Renal pelvis (tissue), 4 donors: ENCODE results near the gene ACOT12. TPM values are rescaled to one million over a fixed set of nuclear protein-coding genes. Genes with fewer than 3 reads are reported as not detected.

Experiments used
- DNase-seq: peaks from one replicate; pipeline ENCODE4 v3.0.0-alpha.2; 2013
- polyA plus RNA-seq, 3 donors: library from polyadenylated mRNA; unstranded; fragments of 120-200 nt; gene quantifications; one replicate each; pipeline ENCODE4 v1.2.1, GENCODE V29; 2013; ENCODE audit not compliant: insufficient read length in 3 of 3

The ACOT12 gene
- polyA plus RNA-seq, 3 donors: 0.84 to 1.1 (median 0.99) TPM

- no peak for DNase-seq
Measured at GRCh38 chr5:81401266-81401665, 7.3 kb upstream of the ACOT12 start.

- no peak for DNase-seq
Measured at GRCh38 chr5:81400375-81400774, 6.4 kb upstream of the ACOT12 start.

GRCh38 chr5:81398741-81399140 lies 4.8 kb upstream of the ACOT12 start:
- DNase-seq: no peak

- DNase-seq: no peak
Measured at GRCh38 chr5:81397176-81397575, 3.2 kb upstream of the ACOT12 start.

GRCh38 chr5:81395262-81395661 lies 1.3 kb upstream of the ACOT12 start:
- DNase-seq: no peak

- DNase-seq: no peak
Measured at GRCh38 chr5:81393430-81393782, 528 bp downstream of the ACOT12 start.

- no peak for DNase-seq
Measured at GRCh38 chr5:81389025-81389424, 4.9 kb downstream of the ACOT12 start.

- no peak for DNase-seq
Measured at GRCh38 chr5:81388169-81388568, 5.8 kb downstream of the ACOT12 start.

GRCh38 chr5:81383867-81384266 lies 10.1 kb downstream of the ACOT12 start:
- no peak for DNase-seq

GRCh38 chr5:81371354-81371876 lies 22.5 kb downstream of the ACOT12 start:
- DNase-seq: no peak

- no peak for DNase-seq
Measured at GRCh38 chr5:81370912-81371311, 23.0 kb downstream of the ACOT12 start.

GRCh38 chr5:81365541-81365940 lies 28.4 kb downstream of the ACOT12 start:
- DNase-seq: no peak

GRCh38 chr5:81363093-81363871 lies 30.7 kb downstream of the ACOT12 start:
- DNase-seq: no peak

- no peak for DNase-seq
Measured at GRCh38 chr5:81361600-81361999, 32.3 kb downstream of the ACOT12 start.

- no peak for DNase-seq
Measured at GRCh38 chr5:81360640-81361039, 33.3 kb downstream of the ACOT12 start.

- DNase-seq: no peak
Measured at GRCh38 chr5:81359881-81360280, 34.1 kb downstream of the ACOT12 start.

GRCh38 chr5:81359108-81359507 lies 34.8 kb downstream of the ACOT12 start:
- DNase-seq: no peak

GRCh38 chr5:81355291-81356251 lies 38.4 kb downstream of the ACOT12 start:
- DNase-seq: no peak

- DNase-seq: no peak
Measured at GRCh38 chr5:81354093-81354492, 39.8 kb downstream of the ACOT12 start.

GRCh38 chr5:81353189-81353588 lies 40.7 kb downstream of the ACOT12 start:
- DNase-seq: no peak

- DNase-seq: no peak
Measured at GRCh38 chr5:81350507-81350906, 43.4 kb downstream of the ACOT12 start.

GRCh38 chr5:81349161-81349560 lies 44.8 kb downstream of the ACOT12 start:
- no peak for DNase-seq
